Activated CD4-positive, alpha-beta memory T cell treated with anti-CD3 and anti-CD28 coated beads, Interleukin-2, amount 10 ng/mL, durations not matched to agents 7 days and 5 days (primary cell): ENCODE measurements around the gene IYD. TPM values are rescaled to one million over a fixed set of nuclear protein-coding genes. Genes with fewer than 3 reads are reported as not detected.
"Not testable (repeated sequence)": the region's sequence is repeated elsewhere in the genome, so short reads cannot be mapped to it uniquely, and the experiment has no call there.

Experiments used
- CTCF ChIA-PET: fragments of 350-600 bp; sonication (Branson Sonifier 250); formaldehyde crosslinking; loops from one replicate; lab custom pipeline; 2021; ENCODE audit warnings: antibody characterized with exemption, inconsistent platforms; lab: Charles Lee
- POLR2A ChIA-PET: fragments of 350-600 bp; sonication (Branson Sonifier 250); formaldehyde crosslinking; loops from one replicate; lab custom pipeline; 2021; ENCODE audit warnings: antibody characterized with exemption; lab: Charles Lee
- DNase-seq: peaks from one replicate; pipeline ENCODE4 v3.0.0-alpha.2; 2020
- H3K27ac Mint-ChIP-seq: one replicate; pipeline ENCODE4 v1.8.0; 2021; ENCODE audit warnings: mild to moderate bottlenecking, mixed read lengths
- H3K27me3 Mint-ChIP-seq: one replicate; pipeline ENCODE4 v1.8.0; 2021; ENCODE audit warnings: mixed read lengths
- H3K36me3 Mint-ChIP-seq: one replicate; pipeline ENCODE4 v1.8.0; 2021; ENCODE audit warnings: low read depth, mixed read lengths
- H3K4me1 Mint-ChIP-seq: one replicate; pipeline ENCODE4 v1.8.0; 2021; ENCODE audit warnings: mixed read lengths
- H3K4me3 Mint-ChIP-seq: one replicate; pipeline ENCODE4 v1.8.0; 2021; ENCODE audit warnings: mild to moderate bottlenecking, mixed read lengths
- H3K9me3 Mint-ChIP-seq: one replicate; pipeline ENCODE4 v1.8.0; 2021; ENCODE audit warnings: mixed read lengths
- total RNA-seq, 2 experiments: library from RNA; stranded (reverse); gene quantifications; one replicate each; pipeline ENCODE4 v1.2.3, GENCODE V29; 2021

The IYD gene
- total RNA-seq, 2 experiments from 2014 or later = not detected

- H3K36me3 Mint-ChIP-seq = no peaks in the 10 kb centered on the region
- no peaks in the 10 kb centered on the region for H3K9me3 Mint-ChIP-seq
- H3K27me3 Mint-ChIP-seq = no peaks in the 10 kb centered on the region
- H3K4me1 Mint-ChIP-seq = no peaks in the 10 kb centered on the region
- no peak for DNase-seq
- no peak overlapping the region for H3K4me3 Mint-ChIP-seq
- ChIA-PET POLR2A (no interaction called here), CTCF (interaction anchor here (0.5 kb wide), 1 partner anchor 1022 kb away, joined by 3 read pairs; no protein-coding TSS in a partner anchor)
- no peak overlapping the region for H3K27ac Mint-ChIP-seq
Measured at GRCh38 chr6:150427037-150427602, 58.3 kb downstream of the IYD start.

GRCh38 chr6:150427843-150428242, 59.0 kb downstream of the IYD start:
- POLR2A ChIA-PET = no interaction called here
- Mint-ChIP-seq H3K4me3 (no peak overlapping the region), H3K27me3 (no peaks in the 10 kb centered on the region), H3K36me3 (no peaks in the 10 kb centered on the region), H3K4me1 (no peaks in the 10 kb centered on the region), H3K9me3 (no peaks in the 10 kb centered on the region), H3K27ac (no peak overlapping the region)
- CTCF ChIA-PET = no interaction called here
- DNase-seq = no peak

DNA sequence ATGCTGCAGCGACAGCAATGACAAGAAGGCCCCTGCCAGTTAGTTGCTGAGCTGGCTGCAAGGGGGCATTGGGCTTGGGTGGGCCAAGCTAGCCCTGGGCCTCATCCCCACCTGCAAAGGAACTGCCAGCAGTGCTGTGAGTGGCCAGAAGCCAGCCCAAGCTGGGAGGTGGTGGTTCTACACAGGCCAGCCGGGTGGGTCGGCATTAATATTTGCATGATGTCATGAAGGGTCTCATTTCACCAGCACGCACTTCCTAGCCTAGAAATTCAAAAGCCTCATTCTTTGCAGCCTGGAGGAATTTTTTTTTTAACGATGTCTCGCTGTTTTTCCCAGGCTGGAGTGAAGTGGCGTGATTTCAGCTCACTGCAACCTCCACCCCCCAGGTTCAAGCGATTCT, 62.0 kb downstream of the IYD start:
- ChIA-PET CTCF (interaction anchor here (0.6 to 1.9 kb wide), 2 partner anchors 13 to 44 kb away, joined by 3 to 7 read pairs; no protein-coding TSS in a partner anchor), POLR2A (no interaction called here)
- H3K27ac Mint-ChIP-seq = no peak overlapping the region
- H3K9me3 Mint-ChIP-seq = no peaks in the 10 kb centered on the region
- H3K27me3 Mint-ChIP-seq = peaks cover 3% of the 10 kb centered on the region
- H3K4me1 Mint-ChIP-seq = no peaks in the 10 kb centered on the region
- H3K4me3 Mint-ChIP-seq = no peak overlapping the region
- H3K36me3 Mint-ChIP-seq = no peaks in the 10 kb centered on the region
- no peak for DNase-seq

DNA sequence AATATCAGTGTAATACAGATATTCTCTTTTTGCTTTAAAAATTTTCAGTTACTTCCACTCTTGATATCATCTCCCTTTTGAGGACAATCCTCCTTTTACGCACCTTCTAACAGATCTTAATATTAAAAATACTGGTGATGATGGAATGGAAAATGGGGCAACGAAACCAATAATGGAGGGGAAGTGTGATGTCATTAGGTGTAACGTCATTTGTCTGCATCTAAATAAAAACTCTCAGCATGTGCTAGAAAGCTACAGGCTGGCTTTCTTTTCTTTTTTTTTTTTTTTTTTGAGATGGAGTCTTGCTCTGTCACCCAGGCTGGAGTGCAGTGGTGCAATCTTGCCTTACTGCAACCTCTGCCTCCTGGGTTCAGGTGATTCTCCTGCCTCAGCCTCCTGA, 66.5 kb downstream of the IYD start:
- no peak overlapping the region for H3K27ac Mint-ChIP-seq
- CTCF ChIA-PET = no interaction called here
- no peaks in the 10 kb centered on the region for H3K4me1 Mint-ChIP-seq
- H3K4me3 Mint-ChIP-seq = no peak overlapping the region
- peaks cover 7% of the 10 kb centered on the region for H3K27me3 Mint-ChIP-seq
- DNase-seq = no peak
- H3K36me3 Mint-ChIP-seq = no peaks in the 10 kb centered on the region
- POLR2A ChIA-PET = no interaction called here
- H3K9me3 Mint-ChIP-seq = peaks cover 4% of the 10 kb centered on the region

- H3K27ac Mint-ChIP-seq = no peak overlapping the region
- ChIA-PET CTCF (no interaction called here), POLR2A (no interaction called here)
- no peak for DNase-seq
- H3K4me3 Mint-ChIP-seq = no peak overlapping the region
- H3K27me3 Mint-ChIP-seq = peaks cover 7% of the 10 kb centered on the region
- no peaks in the 10 kb centered on the region for H3K4me1 Mint-ChIP-seq
- H3K36me3 Mint-ChIP-seq = no peaks in the 10 kb centered on the region
- peaks cover 4% of the 10 kb centered on the region for H3K9me3 Mint-ChIP-seq
Measured at GRCh38 chr6:150435832-150436231, 67.0 kb downstream of the IYD start.

DNA sequence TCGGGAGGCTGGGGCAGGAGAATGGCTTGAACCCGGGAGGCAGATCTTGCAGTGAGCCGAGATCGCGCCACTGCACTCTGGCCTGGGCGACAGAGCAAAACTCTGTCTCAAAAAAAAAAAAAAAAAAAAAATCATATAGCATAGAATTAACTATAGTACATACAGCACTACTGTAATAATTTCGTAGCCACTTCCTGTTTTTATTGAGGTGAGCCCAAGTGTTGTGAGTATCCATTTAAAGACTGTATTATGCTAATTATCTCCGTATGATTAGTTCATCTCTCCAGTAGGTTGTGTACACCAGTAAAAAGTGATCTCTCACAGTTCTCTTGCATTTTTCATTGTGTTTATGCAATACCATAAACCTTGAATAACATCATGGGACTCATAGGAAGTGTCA, 70.6 kb downstream of the IYD start:
- no peak for DNase-seq
- Mint-ChIP-seq H3K36me3 (no peaks in the 10 kb centered on the region), H3K4me3 (no peak overlapping the region), H3K4me1 (no peaks in the 10 kb centered on the region), H3K27ac (no peak overlapping the region), H3K9me3 (peaks cover 4% of the 10 kb centered on the region), H3K27me3 (peaks cover 4% of the 10 kb centered on the region)
- CTCF ChIA-PET = no interaction called here
- POLR2A ChIA-PET = no interaction called here

- Mint-ChIP-seq H3K27ac (no peak overlapping the region), H3K36me3 (no peaks in the 10 kb centered on the region), H3K27me3 (peaks cover 7% of the 10 kb centered on the region), H3K4me3 (no peak overlapping the region), H3K9me3 (peaks cover 2% of the 10 kb centered on the region), H3K4me1 (no peaks in the 10 kb centered on the region)
- ChIA-PET CTCF (no interaction called here), POLR2A (no interaction called here)
- no peak for DNase-seq
Measured at GRCh38 chr6:150443621-150444020, 74.8 kb downstream of the IYD start.

DNA sequence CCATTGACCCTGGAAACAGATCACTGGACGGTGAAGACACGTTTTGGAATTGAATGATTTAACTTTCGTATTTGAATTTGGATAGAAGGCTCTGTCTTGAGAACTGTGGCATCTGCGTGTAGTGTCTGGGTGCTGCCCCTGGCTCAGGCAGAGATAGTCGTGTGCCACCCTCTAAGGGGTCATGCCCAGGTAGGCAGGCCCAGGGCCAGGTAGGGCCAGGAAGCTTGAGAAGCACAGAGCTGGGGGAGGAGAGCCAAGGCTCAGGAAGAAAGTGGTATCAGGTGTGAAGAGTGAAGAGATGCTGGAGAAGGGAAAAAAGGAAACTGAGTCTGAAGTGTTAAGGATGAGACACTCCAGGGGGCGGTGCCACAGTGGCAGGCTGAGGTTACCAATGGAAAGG, 75.5 kb downstream of the IYD start:
- no peak for DNase-seq
- Mint-ChIP-seq H3K36me3 (no peaks in the 10 kb centered on the region), H3K27me3 (peaks cover 7% of the 10 kb centered on the region), H3K9me3 (no peaks in the 10 kb centered on the region), H3K4me1 (no peaks in the 10 kb centered on the region), H3K4me3 (no peak overlapping the region), H3K27ac (no peak overlapping the region)
- ChIA-PET CTCF (no interaction called here), POLR2A (no interaction called here)

DNA sequence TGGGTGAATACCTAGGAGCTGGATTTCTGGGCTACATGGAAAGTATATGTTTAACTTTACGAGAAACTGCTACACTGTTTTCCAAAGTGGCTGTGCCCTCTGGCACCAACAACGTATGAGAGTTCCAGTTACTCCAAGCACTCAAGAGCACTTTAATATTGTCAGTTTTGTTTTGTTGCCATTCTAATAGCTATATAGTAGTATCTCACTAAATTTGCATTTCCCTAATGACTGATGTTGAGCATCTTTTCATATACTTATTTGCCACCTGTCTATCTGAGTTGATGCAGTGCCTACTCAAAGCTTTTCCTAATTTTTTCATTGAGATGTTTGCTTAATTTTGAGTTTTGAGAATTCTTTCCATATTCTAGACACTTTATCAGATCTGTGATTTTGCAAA, 76.7 kb downstream of the IYD start:
- Mint-ChIP-seq H3K27ac (no peak overlapping the region), H3K4me3 (no peak overlapping the region), H3K9me3 (no peaks in the 10 kb centered on the region), H3K36me3 (no peaks in the 10 kb centered on the region), H3K27me3 (peaks cover 7% of the 10 kb centered on the region), H3K4me1 (no peaks in the 10 kb centered on the region)
- ChIA-PET CTCF (interaction anchor here (0.9 kb wide), 1 partner anchor 27 kb away, joined by 3 read pairs; no protein-coding TSS in a partner anchor), POLR2A (no interaction called here)
- DNase-seq = no peak

GRCh38 chr6:150448221-150448620, 79.4 kb downstream of the IYD start:
- Mint-ChIP-seq H3K4me3 (no peak overlapping the region), H3K27ac (no peak overlapping the region), H3K27me3 (peaks cover 7% of the 10 kb centered on the region), H3K4me1 (no peaks in the 10 kb centered on the region), H3K9me3 (no peaks in the 10 kb centered on the region), H3K36me3 (no peaks in the 10 kb centered on the region)
- CTCF ChIA-PET = no interaction called here
- POLR2A ChIA-PET = no interaction called here
- no peak for DNase-seq

DNA sequence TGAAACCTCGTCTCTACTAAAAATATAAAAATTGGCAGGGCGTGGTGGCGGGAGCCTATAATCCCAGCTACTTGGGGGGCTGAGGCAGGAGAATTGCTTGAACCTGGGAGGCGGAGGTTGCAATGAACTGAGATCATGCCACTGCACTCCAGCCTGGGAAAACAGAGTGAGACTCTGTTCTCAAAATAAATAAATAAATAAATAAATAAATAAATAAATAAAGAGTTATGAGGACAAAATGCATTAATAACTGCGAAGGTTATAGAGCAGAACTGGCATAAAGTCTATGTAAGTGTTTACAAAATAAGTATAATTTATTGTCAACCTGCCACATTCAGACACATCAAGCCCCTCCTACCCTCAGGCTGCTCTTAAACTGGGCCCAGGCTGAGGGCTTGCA, 80.2 kb downstream of the IYD start:
- H3K27ac Mint-ChIP-seq, H3K9me3 Mint-ChIP-seq, POLR2A ChIA-PET, H3K27me3 Mint-ChIP-seq, CTCF ChIA-PET, H3K36me3 Mint-ChIP-seq, DNase-seq, H3K4me1 Mint-ChIP-seq, H3K4me3 Mint-ChIP-seq: not testable (repeated sequence)

DNA sequence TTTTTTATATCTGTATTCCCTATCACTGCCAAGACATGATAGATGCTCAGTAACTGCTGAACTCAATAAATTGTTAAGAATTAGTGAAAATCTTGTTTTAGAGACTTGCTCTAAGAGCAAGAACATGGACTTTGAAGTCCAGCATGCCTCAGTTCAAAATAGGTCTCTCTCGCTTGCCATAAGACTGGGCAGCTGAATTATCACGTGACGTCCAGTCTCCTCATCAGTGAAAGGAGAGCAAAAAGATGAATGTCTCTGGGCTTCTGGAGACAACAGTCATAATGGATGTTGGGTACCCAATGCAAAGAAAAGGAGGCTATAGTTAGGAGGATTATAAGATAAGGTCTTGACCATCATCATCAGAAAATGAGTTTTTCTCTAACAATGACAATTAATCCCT, 82.1 kb downstream of the IYD start:
- ChIA-PET CTCF (no interaction called here), POLR2A (no interaction called here)
- DNase-seq = no peak
- H3K36me3 Mint-ChIP-seq = no peaks in the 10 kb centered on the region
- H3K27ac Mint-ChIP-seq = no peak overlapping the region
- H3K27me3 Mint-ChIP-seq = peaks cover 7% of the 10 kb centered on the region
- H3K4me3 Mint-ChIP-seq = no peak overlapping the region
- H3K9me3 Mint-ChIP-seq = no peaks in the 10 kb centered on the region
- H3K4me1 Mint-ChIP-seq = no peaks in the 10 kb centered on the region

DNA sequence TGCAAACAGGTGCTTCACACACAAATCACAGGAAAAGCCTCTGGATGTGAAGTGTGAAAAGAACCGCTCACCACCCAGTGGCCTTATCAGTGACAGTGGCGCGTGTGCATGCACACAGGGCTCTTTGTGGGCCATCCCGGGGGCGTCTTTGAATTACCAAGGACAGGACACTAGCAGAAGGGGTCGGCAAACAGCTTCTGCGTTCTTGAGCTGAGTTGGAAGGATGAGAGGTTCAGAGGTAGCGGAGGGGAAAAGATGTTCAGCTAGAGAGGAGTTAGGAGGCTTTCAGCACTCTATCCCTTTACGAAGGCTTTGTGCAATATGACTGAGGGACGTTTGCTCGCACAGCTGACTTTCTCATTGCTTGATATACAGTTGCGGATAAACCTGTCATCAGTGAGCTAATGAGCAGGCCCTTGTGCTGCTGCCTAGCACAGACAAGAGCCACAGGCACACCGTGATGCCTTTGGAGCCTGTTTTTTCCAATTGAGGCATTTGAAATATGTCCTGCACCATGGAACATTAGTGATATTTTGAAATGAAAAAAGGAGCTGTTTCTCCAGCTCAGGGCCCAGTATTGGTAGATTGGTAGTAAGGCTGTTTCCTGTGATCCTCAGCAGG, 83.1 kb downstream of the IYD start:
- no peaks in the 10 kb centered on the region for H3K4me1 Mint-ChIP-seq
- peaks cover under 1% of the 10 kb centered on the region for H3K27me3 Mint-ChIP-seq
- no peaks in the 10 kb centered on the region for H3K36me3 Mint-ChIP-seq
- no peak overlapping the region for H3K27ac Mint-ChIP-seq
- H3K9me3 Mint-ChIP-seq = no peaks in the 10 kb centered on the region
- POLR2A ChIA-PET = no interaction called here
- no peak for DNase-seq
- H3K4me3 Mint-ChIP-seq = no peak overlapping the region
- CTCF ChIA-PET = no interaction called here
